Measurements from ENCODE around the gene HUNK. TPM values are rescaled to one million over a fixed set of nuclear protein-coding genes. Genes with fewer than 3 reads are reported as not detected.

The HUNK gene
- total RNA-seq, 1 donor = under 0.01 TPM

DNA sequence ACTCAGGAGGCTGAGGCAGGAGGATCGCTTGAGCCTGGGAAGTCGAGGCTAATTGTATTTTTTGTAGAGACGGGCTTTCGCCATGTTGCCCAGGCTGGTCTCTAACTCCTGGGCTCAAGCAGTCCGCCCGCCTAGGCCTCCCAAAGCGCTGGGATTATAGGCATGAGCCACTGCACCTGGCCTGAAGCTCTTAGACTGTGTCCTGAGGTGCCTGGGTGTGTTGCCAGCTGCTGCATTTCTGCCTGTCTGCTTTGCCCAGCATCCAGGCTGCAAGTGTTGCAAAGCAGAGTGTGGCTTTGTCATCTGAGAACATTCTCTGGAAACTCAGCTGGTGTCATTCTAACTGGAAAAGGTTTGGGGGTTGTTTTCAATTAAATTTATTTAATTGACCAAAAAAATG lies 105.0 kb downstream of the HUNK start:
- H3K4me1 ChIP-seq (ENCODE audit: insufficient read depth, low read length) = no peaks in the 10 kb centered on the region
- H3K4me3 ChIP-seq (ENCODE audit: insufficient read depth, low read length) = no peak overlapping the region
- TF ChIP-seq, protein P1, sequence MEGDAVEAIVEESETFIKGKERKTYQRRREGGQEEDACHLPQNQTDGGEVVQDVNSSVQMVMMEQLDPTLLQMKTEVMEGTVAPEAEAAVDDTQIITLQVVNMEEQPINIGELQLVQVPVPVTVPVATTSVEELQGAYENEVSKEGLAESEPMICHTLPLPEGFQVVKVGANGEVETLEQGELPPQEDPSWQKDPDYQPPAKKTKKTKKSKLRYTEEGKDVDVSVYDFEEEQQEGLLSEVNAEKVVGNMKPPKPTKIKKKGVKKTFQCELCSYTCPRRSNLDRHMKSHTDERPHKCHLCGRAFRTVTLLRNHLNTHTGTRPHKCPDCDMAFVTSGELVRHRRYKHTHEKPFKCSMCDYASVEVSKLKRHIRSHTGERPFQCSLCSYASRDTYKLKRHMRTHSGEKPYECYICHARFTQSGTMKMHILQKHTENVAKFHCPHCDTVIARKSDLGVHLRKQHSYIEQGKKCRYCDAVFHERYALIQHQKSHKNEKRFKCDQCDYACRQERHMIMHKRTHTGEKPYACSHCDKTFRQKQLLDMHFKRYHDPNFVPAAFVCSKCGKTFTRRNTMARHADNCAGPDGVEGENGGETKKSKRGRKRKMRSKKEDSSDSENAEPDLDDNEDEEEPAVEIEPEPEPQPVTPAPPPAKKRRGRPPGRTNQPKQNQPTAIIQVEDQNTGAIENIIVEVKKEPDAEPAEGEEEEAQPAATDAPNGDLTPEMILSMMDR (IDR thresholded peaks at IDR 0.05; ENCODE audit: extremely low read depth, low read depth, low read length) = no peak
- DNase-seq (ENCODE audit: insufficient read length, low spot score, missing footprints) = no peak
- H3K27me3 ChIP-seq (ENCODE audit: insufficient read depth, low read length) = no peaks in the 10 kb centered on the region
- H2AFZ ChIP-seq (ENCODE audit: low read length) = no peak overlapping the region
- no peak overlapping the region for H3K4me2 ChIP-seq (ENCODE audit: insufficient read depth, low read length)
- no peaks in the 10 kb centered on the region for H3K36me3 ChIP-seq (ENCODE audit: insufficient read depth, low read length)
- H3K9me3 ChIP-seq (ENCODE audit: low read depth, low read length) = no peaks in the 10 kb centered on the region
- no peak overlapping the region for H3K27ac ChIP-seq (ENCODE audit: low read depth, low read length)
- H3K79me2 ChIP-seq (ENCODE audit: insufficient read depth, low read length) = no peaks in the 10 kb centered on the region
- no peaks in the 10 kb centered on the region for H4K20me1 ChIP-seq (ENCODE audit: insufficient read depth, low read length)

DNA sequence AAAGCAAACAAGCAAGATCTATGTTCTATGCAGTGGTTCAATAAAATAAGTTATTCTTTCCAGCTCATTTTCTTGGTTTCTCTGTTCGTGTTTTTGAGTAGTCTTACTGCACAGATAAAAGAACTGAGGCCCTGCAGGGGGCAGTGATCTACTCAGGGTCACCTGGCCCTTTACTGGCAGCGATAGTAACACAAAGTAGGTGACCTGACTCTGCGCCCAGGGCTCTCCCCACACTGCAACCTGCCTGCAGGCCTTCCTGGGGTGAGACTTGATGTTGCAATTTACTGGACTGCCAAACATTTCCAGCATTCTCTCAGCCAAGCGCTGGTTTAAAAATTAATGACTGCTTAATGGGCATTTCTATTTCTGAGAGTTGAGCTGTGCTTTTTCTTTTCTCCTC lies 110.3 kb downstream of the HUNK start:
- Histone ChIP-seq H3K27me3 (ENCODE audit: insufficient read depth, low read length) (no peaks in the 10 kb centered on the region), H4K20me1 (ENCODE audit: insufficient read depth, low read length) (no peaks in the 10 kb centered on the region), H3K27ac (ENCODE audit: low read depth, low read length) (no peak overlapping the region), H3K4me1 (ENCODE audit: insufficient read depth, low read length) (no peaks in the 10 kb centered on the region), H3K79me2 (ENCODE audit: insufficient read depth, low read length) (no peaks in the 10 kb centered on the region), H3K4me3 (ENCODE audit: insufficient read depth, low read length) (no peak overlapping the region), H3K36me3 (ENCODE audit: insufficient read depth, low read length) (no peaks in the 10 kb centered on the region), H3K4me2 (ENCODE audit: insufficient read depth, low read length) (no peak overlapping the region), H3K9me3 (ENCODE audit: low read depth, low read length) (no peaks in the 10 kb centered on the region), H2AFZ (ENCODE audit: low read length) (no peak overlapping the region)
- DNase-seq (ENCODE audit: insufficient read length, low spot score, missing footprints) = no peak
- TF ChIP-seq, protein P1 (IDR thresholded peaks at IDR 0.05; ENCODE audit: extremely low read depth, low read depth, low read length) = no peak

DNA sequence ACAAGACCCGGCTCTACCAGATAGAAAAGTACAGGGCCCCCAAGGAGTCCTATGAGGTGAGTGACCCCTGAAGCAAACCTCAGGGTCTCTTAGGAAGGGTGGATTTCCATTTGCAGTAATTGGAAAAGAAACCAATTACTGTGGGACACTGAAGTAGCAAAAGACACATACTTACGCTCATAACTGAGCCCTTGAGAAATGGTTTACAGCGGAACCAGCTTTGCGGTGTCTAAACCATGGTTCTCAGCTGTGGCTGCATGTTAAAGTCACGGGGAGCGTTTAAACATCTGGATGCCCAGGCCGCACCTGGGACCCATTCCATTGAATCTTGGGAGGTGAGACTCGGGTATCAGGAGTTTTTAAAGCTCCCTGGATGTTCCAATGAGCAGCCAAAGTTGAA lies 110.7 kb downstream of the HUNK start:
- no peaks in the 10 kb centered on the region for H3K4me1 ChIP-seq (ENCODE audit: insufficient read depth, low read length)
- DNase-seq (ENCODE audit: insufficient read length, low spot score, missing footprints) = no peak
- no peak overlapping the region for H3K27ac ChIP-seq (ENCODE audit: low read depth, low read length)
- TF ChIP-seq, protein P1 (IDR thresholded peaks at IDR 0.05; ENCODE audit: extremely low read depth, low read depth, low read length) = no peak
- H2AFZ ChIP-seq (ENCODE audit: low read length) = no peak overlapping the region
- H3K36me3 ChIP-seq (ENCODE audit: insufficient read depth, low read length) = no peaks in the 10 kb centered on the region
- no peaks in the 10 kb centered on the region for H3K27me3 ChIP-seq (ENCODE audit: insufficient read depth, low read length)
- no peak overlapping the region for H3K4me3 ChIP-seq (ENCODE audit: insufficient read depth, low read length)
- no peaks in the 10 kb centered on the region for H4K20me1 ChIP-seq (ENCODE audit: insufficient read depth, low read length)
- no peaks in the 10 kb centered on the region for H3K79me2 ChIP-seq (ENCODE audit: insufficient read depth, low read length)
- H3K9me3 ChIP-seq (ENCODE audit: low read depth, low read length) = no peaks in the 10 kb centered on the region
- H3K4me2 ChIP-seq (ENCODE audit: insufficient read depth, low read length) = no peak overlapping the region

DNA sequence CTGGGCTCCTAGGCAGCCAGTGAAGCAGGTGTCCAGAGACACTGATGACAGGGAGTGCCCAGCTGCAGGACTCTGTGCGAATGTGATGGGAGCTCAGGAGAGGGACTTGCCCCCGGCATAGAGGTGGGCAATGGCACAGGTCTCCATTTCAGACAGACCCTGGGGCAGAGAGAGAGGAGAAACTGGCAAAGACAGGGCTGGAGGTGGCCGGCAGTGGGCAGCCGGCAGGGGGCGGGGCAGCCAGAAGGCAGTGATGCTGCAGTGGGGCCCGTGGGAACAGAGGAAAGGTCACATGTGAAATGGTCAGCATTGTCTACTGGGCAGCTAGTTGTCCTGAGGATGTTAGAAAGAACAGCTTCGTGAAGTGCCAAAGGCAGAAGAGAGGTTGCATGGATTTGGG lies 112.6 kb downstream of the HUNK start:
- H3K79me2 ChIP-seq (ENCODE audit: insufficient read depth, low read length) = no peaks in the 10 kb centered on the region
- no peaks in the 10 kb centered on the region for H3K4me1 ChIP-seq (ENCODE audit: insufficient read depth, low read length)
- TF ChIP-seq, protein P1 (IDR thresholded peaks at IDR 0.05; ENCODE audit: extremely low read depth, low read depth, low read length) = no peak
- no peak overlapping the region for H3K27ac ChIP-seq (ENCODE audit: low read depth, low read length)
- H4K20me1 ChIP-seq (ENCODE audit: insufficient read depth, low read length) = no peaks in the 10 kb centered on the region
- no peak overlapping the region for H3K4me2 ChIP-seq (ENCODE audit: insufficient read depth, low read length)
- H3K27me3 ChIP-seq (ENCODE audit: insufficient read depth, low read length) = no peaks in the 10 kb centered on the region
- H3K4me3 ChIP-seq (ENCODE audit: insufficient read depth, low read length) = no peak overlapping the region
- no peak for DNase-seq (ENCODE audit: insufficient read length, low spot score, missing footprints)
- no peaks in the 10 kb centered on the region for H3K36me3 ChIP-seq (ENCODE audit: insufficient read depth, low read length)
- H2AFZ ChIP-seq (ENCODE audit: low read length) = no peak overlapping the region
- no peaks in the 10 kb centered on the region for H3K9me3 ChIP-seq (ENCODE audit: low read depth, low read length)
